Kidney capillary endothelial cell (primary cell): ENCODE data around the gene UBE2J2.

Experiments used
- DNase-seq: peaks from one replicate; pipeline ENCODE4 v3.0.0-alpha.2; 2018; ENCODE audit warnings: low spot score

Gene UBE2J2

DNA sequence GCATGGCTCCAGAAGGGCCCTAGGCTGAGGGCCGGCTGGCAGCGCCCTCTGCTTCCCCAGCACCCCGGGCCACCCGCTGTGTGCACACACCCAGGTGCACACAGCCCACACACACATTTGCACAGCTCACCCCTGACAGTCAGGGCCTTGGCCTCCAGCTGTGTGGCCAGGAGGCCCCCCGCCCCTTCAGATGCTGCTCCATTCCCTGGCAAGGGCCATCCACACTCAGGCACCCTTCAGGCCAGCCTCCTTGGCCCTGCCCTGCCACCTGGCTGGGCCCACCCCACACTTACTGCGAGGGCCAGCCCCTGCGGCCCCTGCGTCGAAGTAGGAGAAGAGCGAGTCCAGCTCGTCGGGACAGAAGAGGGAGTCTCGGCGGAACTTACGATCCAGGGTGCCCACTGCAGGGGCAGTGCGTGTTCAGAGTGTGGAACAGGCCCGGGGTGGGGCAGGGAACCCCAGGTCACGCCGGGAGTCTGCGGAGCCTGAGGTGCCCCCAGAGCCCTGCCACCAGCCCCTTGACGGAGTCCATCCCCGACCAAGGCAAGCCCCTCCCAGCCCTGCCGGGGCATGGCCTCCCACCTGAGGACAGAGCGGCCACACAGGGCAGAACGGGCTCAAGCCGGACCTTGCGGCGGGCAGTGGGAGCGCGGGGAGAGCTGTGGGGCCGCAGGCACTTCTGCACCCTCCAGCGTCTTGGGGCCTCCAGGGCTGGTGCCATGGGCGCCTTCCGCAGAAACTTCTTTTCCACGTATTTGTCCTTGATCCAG, 21.7 kb upstream of the UBE2J2 start:
- no peak for DNase-seq

DNA sequence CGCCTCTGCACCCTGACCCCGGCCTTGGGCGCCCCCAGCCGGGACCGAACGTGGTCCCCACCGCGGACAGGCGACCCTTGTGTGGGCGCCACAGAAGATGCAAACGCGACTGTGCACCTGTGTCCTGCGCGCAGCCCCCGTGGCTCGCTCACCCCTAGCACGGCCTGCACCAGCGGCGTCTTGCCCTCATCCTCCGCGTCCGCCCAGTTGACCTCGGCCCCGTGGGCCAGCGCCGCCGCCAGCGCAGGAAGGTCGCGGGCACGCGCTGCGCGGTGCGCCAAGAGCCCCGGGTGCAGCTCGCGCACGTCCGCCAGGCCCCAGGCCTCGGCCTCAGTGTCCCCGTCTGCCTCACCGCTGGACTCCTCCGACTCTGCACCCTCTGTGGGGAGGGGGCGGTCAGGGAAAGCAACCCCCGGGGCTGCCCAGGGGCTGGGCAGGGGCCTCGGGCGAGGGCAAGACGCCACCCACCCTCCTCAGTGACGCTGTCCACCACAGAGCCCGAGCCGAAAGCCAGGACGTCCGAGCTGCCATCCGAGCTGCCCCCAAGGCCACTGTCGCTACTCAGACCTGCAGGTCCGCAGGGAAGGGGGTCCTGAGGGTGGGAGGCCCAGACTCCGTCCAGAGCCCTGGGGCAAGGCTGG, 20.7 kb upstream of the UBE2J2 start:
- no peak for DNase-seq

DNA sequence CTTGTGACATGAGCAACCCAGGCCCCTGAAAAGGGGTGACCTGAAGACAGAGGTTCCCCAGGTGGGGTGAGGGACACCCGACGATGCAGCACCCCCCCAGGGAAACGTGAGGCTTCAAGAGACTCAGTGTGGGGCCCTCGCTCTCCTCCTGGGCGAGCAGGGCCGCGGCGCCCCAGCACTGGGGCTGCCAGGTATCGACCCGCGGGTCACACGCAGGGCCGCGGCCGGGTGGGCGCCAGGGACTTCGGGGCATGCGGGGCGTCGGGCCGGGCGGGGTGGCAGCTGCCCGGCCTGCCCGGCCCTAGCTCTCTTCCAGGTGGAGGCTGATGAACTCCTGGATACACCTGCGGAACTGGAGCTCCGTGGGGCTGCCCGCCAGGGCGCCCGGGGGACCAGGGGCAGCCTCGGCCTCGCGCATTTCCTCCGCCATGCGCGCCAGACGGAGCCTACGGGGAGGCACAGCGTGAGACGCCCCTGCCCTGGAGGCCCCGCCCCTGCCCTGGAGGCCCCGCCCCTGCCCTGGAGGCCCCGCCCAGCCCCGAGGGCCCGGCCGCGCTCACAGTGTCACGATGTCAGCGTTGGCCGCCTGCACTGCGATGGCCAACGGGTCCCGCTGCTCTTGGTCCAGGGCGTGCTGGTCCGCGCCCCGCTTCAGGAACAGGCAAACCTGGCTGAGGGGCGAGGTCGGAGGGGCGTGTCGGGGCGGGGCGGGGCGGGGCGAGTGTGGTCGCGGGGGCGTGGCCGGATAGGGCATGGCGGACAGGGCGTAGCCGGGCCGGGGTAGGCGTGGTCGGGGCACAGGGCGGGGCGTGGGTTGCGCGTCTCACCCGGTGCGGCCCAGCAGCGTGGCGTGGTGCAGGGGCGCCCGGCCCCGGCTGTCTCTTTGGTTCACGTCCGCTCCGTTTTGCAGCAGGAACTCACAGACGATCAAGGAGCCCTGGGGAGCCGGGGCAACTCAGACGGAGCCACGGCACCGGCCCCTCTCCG, 19.9 kb upstream of the UBE2J2 start:
- no peak for DNase-seq

DNA sequence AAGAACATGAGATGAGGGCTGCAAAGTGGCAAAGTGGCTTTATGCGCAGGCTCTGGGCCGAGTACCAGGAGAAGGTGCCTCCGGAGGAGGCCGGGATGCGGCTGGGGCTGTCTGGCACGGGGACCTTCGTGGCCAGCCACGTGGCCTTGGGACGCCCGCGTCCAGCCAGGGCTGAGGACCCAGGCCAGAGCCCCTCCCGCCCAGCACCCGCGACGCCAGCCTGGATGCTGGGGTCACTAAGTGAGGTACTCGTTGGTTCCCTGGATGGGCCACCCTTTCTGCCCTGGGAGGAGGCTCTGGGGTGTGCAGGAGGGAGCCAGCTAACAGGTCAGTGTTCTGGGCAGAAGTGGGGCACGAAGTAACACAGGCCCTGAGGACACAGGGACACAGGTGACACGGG, 19.2 kb upstream of the UBE2J2 start:
- DNase-seq: no peak

DNA sequence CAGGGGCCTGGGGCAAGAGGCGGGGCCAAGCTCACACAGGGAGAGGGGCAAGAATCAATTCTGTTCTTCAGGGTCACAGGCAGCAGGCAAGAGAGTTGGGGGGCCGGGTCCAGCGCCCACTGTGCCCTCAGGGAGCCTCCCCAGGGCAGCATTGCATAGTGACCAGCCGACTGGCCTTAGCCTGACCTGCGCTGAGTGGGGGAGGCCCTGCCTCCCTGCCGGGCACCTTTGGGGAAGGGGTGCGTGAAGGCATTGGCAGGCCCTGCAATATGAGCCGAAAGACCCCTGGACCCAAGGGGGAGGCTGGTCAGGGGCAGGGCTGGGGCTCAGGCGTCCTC, 18.8 kb upstream of the UBE2J2 start:
- no peak for DNase-seq

DNA sequence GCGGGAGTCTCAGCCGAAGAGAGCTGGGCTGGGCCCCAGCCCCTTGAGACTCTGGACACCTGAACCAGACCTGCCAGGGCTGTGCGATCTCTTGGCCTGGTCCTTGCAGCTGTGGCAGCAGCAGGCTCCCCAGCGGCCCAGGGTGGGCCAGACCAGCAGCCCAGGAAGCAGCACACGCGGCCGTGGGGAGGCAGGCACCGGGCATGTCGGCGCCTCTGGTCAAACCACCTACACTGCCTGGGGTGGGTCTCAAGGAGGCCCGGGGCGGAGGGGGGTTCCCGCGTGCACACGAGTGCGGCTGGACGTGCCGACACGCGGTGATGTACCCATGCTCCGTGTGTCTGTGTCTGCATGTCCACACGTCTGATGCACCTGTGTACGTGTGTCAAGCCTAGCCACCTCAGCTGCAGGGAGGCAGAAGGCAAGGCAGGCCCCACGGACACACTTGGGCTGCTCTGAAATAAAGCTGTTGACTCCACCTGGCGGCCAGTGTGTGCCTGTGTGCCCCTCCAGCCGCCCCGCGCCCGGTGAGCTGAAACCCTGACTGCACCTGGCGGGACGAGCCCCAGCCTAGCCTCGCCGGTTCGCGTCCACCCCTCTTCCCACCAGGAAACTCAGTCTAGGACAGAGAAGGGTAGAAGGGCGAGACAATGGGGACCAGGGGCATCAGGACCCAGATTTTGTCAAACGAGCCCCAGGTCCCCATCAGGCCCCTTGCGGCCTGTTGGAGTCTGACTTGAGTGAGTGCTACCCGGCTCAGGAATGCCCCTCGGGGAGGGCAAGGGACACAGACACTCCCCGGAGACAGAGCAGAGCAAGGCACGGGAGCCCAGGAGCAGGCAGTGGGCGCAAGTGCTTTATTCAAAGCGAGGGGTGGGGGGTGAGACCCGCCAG, 18.1 kb upstream of the UBE2J2 start:
- no peak for DNase-seq

DNA sequence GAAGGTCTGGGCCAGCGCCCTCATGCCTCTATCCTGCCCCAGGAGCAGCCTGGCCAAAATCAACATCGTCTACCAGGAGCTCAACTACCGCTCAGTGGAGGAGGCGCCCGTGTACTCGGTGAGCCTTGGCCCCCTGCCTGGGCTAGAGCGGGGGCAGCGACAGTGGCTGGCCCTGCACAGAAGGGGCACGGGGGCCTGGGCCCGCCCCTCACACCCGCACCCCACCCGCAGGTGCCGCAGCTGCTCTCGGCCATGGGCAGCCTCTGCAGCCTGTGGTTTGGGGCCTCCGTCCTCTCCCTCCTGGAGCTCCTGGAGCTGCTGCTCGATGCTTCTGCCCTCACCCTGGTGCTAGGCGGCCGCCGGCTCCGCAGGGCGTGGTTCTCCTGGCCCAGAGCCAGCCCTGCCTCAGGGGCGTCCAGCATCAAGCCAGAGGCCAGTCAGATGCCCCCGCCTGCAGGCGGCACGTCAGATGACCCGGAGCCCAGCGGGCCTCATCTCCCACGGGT, 17.4 kb upstream of the UBE2J2 start:
- DNase-seq: no peak

DNA sequence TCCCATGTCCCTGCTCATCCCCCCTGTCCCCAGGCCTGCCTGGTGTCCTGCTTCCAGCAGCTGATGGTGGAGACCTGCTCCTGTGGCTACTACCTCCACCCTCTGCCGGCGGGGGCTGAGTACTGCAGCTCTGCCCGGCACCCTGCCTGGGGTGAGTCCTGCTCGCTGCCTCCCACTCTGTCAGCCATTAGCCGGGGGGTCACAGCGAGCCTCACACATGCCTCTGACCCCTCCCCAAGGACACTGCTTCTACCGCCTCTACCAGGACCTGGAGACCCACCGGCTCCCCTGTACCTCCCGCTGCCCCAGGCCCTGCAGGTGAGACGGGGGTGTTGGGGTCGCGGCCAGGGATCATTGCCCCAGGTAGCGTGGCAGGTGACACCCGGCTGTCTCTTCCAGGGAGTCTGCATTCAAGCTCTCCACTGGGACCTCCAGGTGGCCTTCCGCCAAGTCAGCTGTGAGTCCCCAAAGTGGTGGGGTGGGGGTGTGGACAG, 16.6 kb upstream of the UBE2J2 start:
- no peak for DNase-seq

DNA sequence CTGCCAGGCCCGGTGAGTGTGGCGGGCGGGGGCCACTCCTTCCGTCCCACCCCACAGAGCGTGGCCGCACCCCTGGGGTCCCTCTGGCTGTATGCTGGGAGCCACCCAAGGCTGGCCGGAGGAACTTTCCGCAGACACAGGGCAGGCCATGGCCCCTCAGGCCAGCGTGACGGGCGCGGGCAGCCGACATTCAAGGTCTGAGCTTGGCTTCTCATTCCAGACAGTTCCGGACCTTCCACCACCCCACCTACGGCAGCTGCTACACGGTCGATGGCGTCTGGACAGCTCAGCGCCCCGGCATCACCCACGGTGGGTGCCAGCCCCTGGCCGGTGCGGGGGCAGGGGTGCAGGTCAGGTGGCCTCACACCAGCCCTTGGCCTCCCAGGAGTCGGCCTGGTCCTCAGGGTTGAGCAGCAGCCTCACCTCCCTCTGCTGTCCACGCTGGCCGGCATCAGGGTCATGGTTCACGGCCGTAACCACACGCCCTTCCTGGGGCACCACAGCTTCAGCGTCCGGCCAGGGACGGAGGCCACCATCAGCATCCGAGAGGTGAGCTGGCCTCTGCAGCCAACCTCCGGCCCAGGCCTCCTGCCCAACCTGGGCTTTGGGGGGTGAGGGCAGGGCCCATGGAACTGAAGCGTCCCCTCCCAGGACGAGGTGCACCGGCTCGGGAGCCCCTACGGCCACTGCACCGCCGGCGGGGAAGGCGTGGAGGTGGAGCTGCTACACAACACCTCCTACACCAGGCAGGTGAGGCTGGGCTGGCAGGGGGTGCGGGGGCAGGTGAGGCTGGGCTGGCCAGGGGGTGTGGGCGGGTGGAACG, 13.8 kb upstream of the UBE2J2 start:
- DNase-seq: no peak

DNA sequence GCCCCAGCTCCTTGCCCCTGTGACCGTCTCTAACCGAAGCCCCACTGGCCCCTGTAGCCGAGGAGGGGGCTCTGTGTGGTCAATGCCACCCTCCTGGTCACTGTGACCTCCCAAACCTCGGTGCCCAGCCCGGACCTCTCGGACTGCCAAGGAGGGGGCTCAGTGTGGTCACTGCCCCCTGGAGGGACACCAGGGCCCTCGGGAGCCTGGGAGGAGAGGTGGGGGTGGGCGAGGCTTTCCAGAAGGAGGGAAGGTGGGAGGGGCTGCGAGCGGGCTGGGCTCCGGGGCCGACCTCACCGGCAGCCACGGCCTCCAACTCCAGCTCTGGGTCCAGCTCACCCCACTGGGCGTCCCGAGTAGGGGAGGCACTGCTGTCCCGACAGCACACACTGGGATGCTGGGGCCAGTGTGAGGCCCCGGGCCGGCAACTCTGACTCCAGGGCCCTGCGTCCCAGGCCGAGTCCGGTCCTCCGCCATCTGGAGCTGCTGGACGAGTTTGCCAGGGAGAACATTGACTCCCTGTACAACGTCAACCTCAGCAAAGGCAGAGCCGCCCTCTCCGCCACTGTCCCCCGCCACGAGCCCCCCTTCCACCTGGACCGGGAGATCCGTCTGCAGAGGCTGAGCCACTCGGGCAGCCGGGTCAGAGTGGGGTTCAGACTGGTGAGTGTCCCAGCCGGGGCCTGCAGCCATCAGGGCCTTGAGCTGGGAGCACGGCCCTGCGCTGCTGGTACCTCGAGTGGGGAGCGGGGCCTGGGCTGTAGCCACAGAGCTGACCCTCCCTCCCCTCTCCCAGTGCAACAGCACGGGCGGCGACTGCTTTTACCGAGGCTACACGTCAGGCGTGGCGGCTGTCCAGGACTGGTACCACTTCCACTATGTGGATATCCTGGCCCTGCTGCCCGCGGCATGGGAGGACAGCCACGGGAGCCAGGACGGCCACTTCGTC, 12.9 kb upstream of the UBE2J2 start:
- no peak for DNase-seq

DNA sequence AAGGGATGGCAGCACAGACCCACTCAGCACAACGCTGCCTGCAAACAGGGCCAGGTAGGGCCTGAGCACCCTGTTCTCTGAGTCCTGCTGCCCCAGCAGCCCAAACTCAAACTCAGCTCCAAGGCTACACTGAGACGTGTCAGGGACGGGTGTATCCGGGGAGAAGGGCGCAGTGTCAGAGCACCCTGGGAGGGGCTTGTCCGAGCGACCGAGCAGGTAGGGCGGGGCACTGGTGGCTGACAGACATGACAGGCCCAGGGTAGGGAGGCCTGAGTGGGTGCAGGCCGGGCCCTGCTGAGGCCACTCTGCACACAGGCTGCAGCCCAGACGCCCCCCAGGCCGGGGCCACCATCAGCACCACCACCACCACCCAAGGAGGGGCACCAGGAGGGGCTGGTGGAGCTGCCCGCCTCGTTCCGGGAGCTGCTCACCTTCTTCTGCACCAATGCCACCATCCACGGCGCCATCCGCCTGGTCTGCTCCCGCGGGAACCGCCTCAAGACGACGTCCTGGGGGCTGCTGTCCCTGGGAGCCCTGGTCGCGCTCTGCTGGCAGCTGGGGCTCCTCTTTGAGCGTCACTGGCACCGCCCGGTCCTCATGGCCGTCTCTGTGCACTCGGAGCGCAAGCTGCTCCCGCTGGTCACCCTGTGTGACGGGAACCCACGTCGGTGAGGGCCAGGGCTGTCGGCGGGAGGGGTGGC, 12.1 kb upstream of the UBE2J2 start:
- no peak for DNase-seq

DNA sequence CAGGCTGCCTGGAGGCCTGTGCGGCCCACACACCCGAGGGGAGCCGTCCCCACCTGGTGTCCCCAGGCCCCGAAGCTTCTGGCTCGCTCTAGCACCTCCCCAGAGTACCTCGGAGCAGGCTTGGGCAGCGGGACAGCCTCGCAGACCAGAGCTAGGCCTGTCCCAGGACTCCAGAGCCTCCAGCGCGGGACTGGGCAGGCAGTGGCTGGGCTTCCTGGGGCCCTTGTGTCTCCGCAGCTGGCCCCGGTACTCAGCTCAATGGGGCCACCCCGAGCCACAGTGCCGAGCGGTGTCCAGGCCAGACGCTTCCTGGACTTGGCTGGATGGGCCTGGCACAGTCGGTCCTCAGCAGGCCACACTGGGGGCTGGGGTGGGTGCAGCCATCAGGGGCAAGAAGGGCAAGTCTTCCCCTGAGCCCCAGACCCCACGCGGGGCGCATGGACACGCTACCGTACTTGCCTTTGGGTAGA, 11.5 kb upstream of the UBE2J2 start:
- no peak for DNase-seq

DNA sequence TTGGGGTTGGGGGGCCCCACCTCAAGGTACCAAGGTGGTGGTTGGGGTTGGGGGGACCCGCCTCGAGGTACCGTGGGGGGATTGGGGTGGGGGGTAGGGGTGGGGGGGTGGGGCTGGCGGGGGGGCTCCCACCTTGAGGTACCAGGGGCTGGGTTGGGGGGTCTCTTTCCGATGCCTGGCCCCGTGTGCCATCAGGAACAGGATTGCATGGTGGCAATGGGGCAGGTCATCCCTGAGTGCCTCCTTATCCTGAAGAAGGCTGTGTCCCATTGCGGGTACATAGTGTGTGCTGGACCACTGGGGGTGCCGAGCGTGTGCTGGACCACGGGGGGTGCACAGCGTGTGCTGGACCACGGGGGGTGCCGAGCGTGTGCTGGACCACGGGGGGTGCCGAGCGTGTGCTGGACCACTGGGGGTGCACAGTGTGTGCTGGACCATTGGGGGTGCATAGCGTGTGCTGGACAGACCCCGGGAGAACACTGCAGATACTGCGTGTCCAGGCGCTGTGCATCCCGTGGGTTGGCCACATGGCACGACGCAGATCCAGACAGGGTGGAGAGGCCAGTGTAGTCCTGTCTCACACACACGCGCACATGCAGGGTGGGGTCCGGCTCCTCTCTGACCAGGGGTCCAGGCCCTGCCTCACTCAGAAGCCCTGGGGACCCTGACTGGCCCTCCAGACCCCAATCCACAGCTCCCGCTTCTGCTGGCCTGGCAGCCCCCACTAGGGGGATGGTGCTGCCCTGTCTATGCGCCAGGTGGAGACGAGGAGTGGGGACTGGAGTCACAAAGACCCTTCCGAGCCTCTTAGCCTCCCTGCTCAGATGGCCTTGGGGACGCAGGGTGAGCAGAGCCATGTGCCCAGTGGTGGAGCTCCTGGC, 10.8 kb upstream of the UBE2J2 start:
- DNase-seq: no peak

DNA sequence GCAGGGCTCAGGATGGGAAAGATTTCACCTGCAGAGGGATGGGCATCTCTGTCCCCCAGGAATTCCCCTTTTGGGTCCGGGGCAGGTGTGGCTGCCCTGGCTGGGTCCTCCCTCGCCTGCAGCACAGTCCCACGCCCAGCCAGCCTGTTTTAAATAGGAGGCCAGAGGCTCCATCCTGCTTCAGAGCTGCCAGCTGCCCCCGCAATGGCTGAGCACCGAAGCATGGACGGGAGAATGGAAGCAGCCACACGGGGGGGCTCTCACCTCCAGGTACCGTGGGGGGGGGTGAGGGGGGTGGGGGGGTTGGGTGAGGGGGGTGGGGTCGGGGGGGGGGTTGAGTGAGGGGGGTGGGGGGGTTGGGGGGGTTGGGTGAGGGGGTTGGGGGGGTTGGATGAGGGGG, 10.2 kb upstream of the UBE2J2 start:
- DNase-seq: no peak

DNA sequence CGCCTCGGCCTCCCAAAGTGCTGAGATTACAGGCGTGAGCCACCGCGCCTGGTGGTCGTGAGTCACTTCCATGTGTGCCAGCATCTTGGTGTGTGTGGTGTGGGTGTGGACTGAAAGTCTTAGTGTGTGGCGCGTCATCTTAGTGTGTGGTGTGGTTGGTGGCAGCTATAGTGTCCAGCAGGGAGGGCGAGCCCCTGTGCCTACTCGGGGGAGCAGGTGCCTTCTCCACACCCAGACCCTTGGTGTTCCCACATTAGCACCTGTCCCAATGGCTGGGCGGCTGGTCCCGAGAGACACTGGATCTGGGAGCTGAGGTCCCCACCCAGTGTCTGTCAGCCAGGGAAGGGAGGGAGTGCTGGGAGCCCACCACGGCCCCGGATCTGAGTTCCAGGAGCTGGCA, 9.3 kb upstream of the UBE2J2 start:
- no peak for DNase-seq

DNA sequence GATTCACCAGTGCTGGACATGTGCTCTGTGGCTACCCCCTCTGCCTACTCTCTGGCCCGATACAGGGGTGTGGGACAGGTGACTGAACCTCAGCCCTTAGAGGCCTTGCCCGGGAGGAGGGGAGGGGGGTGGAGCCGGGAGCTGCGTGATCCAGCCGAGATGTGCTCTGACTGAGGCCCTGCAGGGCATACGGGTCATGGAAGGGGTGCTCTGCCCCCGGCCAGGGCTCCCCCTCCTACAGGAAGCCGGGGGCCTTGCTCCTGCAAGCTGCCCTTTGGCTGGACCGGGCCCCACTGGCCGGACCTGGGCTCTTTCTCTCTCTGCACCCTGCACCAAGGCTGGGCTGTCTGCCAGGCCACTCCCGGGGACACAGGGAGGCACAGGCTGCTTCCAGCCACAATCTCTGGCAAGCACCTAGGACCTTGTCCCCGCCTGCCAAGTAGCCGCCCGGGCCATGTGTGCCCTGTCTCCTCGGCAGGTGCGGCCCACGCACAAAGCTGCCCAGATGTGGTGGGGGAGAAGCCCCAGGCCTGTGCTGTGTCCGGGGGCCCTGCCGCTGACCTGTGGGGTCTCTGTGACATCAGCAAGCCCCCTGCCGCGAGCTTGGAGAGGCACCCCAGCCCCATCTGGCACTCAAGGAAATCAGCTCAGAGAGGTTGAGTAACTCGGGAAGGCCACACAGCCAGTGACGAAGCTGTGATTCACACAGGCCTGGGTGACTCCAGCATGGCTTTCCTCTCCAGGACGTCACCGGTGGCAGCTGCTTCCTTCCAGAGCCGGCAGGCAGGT, 8.1 kb upstream of the UBE2J2 start:
- DNase-seq: peak; percentile 91
